AG09319 (cell line): ENCODE measurements around the gene SND1.

ENCODE experiments used
- DNase-seq: peaks from one replicate; pipeline ENCODE4 v3.0.0-alpha.2; 2010; ENCODE audit warnings: low read depth; ENCODE audit errors: extremely low read depth
- TF ChIP-seq, protein P1 (sequence below): IDR thresholded peaks from 2 replicates; pipeline ENCODE4 v1.5.1; 2011; ENCODE audit warnings: low read depth, mild to moderate bottlenecking, inconsistent platforms, low read length, moderate library complexity

Gene SND1

DNA sequence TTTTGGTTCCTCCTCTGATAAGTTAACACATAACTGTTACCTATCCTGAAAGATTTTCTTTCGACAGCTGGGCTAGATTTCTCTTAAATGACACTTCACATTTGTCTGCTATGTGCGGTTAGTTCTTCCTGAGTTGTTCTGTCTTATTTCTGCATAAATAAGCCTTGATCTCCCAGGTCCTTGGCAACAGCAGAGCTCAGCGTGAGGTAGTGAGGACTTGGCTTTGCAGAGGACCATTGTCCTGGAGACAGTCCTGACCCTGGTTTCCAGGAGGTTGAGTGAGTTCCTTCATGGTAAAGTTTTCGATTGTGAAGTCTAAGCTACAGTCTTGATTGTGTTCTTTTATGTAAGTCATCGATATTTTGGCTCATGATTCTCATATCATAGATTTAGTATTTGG, 23.7 kb downstream of the SND1 start:
- TF ChIP-seq, protein P1, sequence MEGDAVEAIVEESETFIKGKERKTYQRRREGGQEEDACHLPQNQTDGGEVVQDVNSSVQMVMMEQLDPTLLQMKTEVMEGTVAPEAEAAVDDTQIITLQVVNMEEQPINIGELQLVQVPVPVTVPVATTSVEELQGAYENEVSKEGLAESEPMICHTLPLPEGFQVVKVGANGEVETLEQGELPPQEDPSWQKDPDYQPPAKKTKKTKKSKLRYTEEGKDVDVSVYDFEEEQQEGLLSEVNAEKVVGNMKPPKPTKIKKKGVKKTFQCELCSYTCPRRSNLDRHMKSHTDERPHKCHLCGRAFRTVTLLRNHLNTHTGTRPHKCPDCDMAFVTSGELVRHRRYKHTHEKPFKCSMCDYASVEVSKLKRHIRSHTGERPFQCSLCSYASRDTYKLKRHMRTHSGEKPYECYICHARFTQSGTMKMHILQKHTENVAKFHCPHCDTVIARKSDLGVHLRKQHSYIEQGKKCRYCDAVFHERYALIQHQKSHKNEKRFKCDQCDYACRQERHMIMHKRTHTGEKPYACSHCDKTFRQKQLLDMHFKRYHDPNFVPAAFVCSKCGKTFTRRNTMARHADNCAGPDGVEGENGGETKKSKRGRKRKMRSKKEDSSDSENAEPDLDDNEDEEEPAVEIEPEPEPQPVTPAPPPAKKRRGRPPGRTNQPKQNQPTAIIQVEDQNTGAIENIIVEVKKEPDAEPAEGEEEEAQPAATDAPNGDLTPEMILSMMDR, result no peak
- DNase-seq, result no peak

DNA sequence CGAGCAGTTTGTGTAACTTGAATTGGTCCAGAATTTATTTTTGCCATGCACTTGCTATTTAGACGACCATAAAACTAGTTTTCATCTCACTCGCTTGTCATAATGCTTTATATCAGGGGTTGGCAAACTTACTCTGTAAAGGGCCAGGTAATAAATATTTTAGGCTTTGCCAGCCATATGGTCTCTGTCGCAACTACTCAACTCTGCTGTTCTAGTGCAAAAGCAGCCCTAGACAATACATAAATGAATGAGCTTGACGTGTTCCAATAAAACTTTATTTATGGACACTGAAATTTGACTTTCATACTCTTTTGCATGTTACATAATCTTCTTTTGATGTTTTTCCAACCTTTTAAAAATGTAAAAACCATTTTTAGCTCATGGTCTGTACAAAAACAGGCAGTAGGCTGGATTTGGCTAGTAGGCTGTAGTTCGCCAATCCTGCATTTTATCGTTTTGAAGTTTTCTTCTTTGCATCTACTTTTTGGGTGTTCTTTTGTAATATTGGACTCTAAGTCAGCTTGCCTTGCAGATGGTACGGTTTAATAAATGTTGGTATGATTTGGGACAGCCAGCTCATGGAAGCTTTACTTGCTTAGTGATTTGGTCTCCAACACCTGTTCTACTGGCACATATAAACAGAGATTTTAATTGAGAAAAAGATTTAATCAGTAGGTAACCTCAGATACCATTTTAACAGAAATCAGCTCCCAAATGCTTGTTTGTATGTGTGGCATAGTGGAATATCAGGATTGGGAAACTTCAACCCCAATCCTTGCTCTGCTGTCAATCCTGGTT, 25.6 kb downstream of the SND1 start:
- no peak for DNase-seq
- TF ChIP-seq, protein P1, result no peak

GRCh38 chr7:127678337-127678736, 26.3 kb downstream of the SND1 start:
- TF ChIP-seq, protein P1, result no peak
- DNase-seq, result no peak

GRCh38 chr7:127678947-127679346, 27.0 kb downstream of the SND1 start:
- DNase-seq, result no peak
- TF ChIP-seq, protein P1, result no peak

GRCh38 chr7:127680983-127681382, 29.0 kb downstream of the SND1 start:
- DNase-seq, result no peak
- TF ChIP-seq, protein P1, result no peak

DNA sequence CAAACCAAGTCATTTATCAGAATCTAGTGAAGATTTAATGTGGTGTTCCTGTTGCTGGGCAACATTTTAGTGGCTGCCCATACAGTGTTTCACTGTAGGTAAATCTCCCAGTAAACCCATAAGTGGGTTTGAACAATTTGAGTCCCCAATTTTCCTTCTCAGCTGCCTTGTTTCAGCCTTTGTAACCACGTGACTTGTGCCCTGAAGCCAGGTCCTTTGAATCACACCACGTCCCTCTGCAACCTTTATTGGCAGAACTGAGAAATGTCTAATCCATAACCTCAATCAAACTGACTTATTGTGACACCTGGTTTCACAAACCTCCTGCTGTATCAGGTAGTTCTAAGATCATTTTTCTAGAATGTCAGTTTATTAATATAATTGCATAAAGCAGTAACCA, 30.1 kb downstream of the SND1 start:
- DNase-seq, result no peak
- TF ChIP-seq, protein P1, result no peak

GRCh38 chr7:127683776-127684681, 32.0 kb downstream of the SND1 start:
- no peak for DNase-seq
- TF ChIP-seq, protein P1, result no peak
